ENCODE data around the gene CC2D1A.

DNA sequence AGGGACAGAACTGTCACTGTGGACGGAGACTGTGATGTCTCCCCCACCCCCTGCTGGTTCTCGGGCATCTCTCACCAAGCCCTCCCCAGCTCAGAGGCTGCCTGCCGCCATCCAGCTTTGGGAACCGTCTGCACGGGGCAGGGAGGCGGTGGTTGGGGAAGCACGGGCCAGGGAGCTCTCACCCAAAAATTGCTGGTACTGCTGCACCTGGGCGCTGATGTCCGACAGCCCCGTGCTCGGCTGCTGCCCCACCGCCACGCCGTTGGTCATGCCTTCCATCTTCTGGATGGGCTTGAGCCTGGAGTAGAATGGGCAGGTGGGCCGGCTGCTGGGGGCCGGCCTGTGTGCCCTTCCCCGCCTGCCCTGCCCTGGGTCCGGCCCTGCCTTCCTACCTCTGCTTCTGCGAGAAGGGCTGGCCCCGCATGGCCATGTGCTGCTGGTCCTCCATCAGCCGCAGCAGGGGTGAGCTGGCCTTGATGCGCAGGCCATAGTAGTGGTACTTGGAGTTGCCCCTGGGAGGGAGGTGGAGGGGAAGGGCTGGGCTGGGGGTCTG is 62.5 kb downstream of the CC2D1A start:
- TF ChIP-seq, protein P1, sequence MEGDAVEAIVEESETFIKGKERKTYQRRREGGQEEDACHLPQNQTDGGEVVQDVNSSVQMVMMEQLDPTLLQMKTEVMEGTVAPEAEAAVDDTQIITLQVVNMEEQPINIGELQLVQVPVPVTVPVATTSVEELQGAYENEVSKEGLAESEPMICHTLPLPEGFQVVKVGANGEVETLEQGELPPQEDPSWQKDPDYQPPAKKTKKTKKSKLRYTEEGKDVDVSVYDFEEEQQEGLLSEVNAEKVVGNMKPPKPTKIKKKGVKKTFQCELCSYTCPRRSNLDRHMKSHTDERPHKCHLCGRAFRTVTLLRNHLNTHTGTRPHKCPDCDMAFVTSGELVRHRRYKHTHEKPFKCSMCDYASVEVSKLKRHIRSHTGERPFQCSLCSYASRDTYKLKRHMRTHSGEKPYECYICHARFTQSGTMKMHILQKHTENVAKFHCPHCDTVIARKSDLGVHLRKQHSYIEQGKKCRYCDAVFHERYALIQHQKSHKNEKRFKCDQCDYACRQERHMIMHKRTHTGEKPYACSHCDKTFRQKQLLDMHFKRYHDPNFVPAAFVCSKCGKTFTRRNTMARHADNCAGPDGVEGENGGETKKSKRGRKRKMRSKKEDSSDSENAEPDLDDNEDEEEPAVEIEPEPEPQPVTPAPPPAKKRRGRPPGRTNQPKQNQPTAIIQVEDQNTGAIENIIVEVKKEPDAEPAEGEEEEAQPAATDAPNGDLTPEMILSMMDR (IDR thresholded peaks at IDR 0.05; ENCODE audit: insufficient read depth, low read length), result no peak
- TF ChIP-seq, protein P2, sequence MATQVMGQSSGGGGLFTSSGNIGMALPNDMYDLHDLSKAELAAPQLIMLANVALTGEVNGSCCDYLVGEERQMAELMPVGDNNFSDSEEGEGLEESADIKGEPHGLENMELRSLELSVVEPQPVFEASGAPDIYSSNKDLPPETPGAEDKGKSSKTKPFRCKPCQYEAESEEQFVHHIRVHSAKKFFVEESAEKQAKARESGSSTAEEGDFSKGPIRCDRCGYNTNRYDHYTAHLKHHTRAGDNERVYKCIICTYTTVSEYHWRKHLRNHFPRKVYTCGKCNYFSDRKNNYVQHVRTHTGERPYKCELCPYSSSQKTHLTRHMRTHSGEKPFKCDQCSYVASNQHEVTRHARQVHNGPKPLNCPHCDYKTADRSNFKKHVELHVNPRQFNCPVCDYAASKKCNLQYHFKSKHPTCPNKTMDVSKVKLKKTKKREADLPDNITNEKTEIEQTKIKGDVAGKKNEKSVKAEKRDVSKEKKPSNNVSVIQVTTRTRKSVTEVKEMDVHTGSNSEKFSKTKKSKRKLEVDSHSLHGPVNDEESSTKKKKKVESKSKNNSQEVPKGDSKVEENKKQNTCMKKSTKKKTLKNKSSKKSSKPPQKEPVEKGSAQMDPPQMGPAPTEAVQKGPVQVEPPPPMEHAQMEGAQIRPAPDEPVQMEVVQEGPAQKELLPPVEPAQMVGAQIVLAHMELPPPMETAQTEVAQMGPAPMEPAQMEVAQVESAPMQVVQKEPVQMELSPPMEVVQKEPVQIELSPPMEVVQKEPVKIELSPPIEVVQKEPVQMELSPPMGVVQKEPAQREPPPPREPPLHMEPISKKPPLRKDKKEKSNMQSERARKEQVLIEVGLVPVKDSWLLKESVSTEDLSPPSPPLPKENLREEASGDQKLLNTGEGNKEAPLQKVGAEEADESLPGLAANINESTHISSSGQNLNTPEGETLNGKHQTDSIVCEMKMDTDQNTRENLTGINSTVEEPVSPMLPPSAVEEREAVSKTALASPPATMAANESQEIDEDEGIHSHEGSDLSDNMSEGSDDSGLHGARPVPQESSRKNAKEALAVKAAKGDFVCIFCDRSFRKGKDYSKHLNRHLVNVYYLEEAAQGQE (IDR thresholded peaks at IDR 0.05; ENCODE audit: insufficient replicate concordance, low read depth), result no peak
